Loucy (cell line): ENCODE data around the gene PMCH.

Experiments
- H2AFZ ChIP-seq: fragments of 200-600 bp; sonication (generic); 2 replicates; pipeline ENCODE4 v1.6.0; 2016; ENCODE audit warnings: antibody characterized with exemption, mild to moderate bottlenecking, low read length, moderate library complexity
- H3F3A ChIP-seq: fragments of 200-600 bp; 2 replicates; pipeline ENCODE4 v1.6.0; 2016; ENCODE audit warnings: antibody characterized with exemption, low read depth, mild to moderate bottlenecking
- H3K27me3 ChIP-seq: fragments of 200-600 bp; sonication (generic); 2 replicates; pipeline ENCODE4 v1.6.1; 2014; ENCODE audit warnings: low read length, mild to moderate bottlenecking; ENCODE audit not compliant: insufficient read depth, poor library complexity, severe bottlenecking
- H3K36me3 ChIP-seq: fragments of 200-600 bp; sonication (generic); 2 replicates; pipeline ENCODE4 v1.6.1; 2016; ENCODE audit warnings: low read length; ENCODE audit not compliant: insufficient read depth
- H3K4me1 ChIP-seq: fragments of 200-600 bp; sonication (generic); 2 replicates; pipeline ENCODE4 v1.5.1; 2014; ENCODE audit warnings: low read length, mild to moderate bottlenecking; ENCODE audit not compliant: insufficient read depth, poor library complexity, severe bottlenecking
- H3K4me2 ChIP-seq: fragments of 200-600 bp; sonication (generic); 2 replicates; pipeline ENCODE4 v1.6.0; 2014; ENCODE audit warnings: antibody characterized with exemption, low read length, low read depth, mild to moderate bottlenecking; ENCODE audit not compliant: poor library complexity, severe bottlenecking
- H3K4me3 ChIP-seq: fragments of 200-600 bp; sonication (generic); 2 replicates; pipeline ENCODE4 v1.5.1; 2014; ENCODE audit warnings: low read length, mild to moderate bottlenecking, mixed read lengths; ENCODE audit not compliant: poor library complexity, severe bottlenecking
- H3K79me2 ChIP-seq: fragments of 200-600 bp; sonication (generic); 2 replicates; pipeline ENCODE4 v1.6.1; 2014; ENCODE audit warnings: low read length; ENCODE audit not compliant: insufficient read depth
- H3K9ac ChIP-seq: fragments of 200-600 bp; sonication (generic); 2 replicates; pipeline ENCODE4 v1.6.0; 2014; ENCODE audit warnings: mild to moderate bottlenecking, low read depth, low read length, moderate library complexity; ENCODE audit not compliant: poor library complexity, severe bottlenecking
- H3K9me2 ChIP-seq: fragments of 200-600 bp; sonication (generic); replicated peaks from 2 replicates; pipeline ENCODE4 v1.6.1; 2016; ENCODE audit warnings: low read depth, low read length, mixed read lengths
- H3K9me3 ChIP-seq: fragments of 200-600 bp; sonication (generic); 2 replicates; pipeline ENCODE4 v1.6.1; 2014; ENCODE audit warnings: mild to moderate bottlenecking, antibody characterized with exemption, low read length, low read depth; ENCODE audit not compliant: insufficient read depth
- H4K20me1 ChIP-seq: fragments of 200-600 bp; sonication (generic); 2 replicates; pipeline ENCODE4 v1.6.0; 2014; ENCODE audit warnings: antibody characterized with exemption, low read length, mild to moderate bottlenecking; ENCODE audit not compliant: insufficient read depth, poor library complexity, severe bottlenecking
- CTCF ChIP-seq: fragments of 200-600 bp; sonication (generic); conservative IDR thresholded peaks from 2 replicates; pipeline ENCODE4 v1.5.1; 2014; ENCODE audit warnings: mild to moderate bottlenecking, antibody characterized with exemption, low read length
- EZH2phosphoT487 ChIP-seq: fragments of 200-600 bp; IDR thresholded peaks from 2 replicates; pipeline ENCODE4 v1.6.1; 2018; ENCODE audit warnings: antibody characterized with exemption, mild to moderate bottlenecking, moderate library complexity, borderline replicate concordance

PMCH gene

GRCh38 chr12:102171951-102172350, 25.7 kb downstream of the PMCH start:
- Histone ChIP-seq H3K9me3 (no peaks in the 10 kb centered on the region), H3K4me1 (no peaks in the 10 kb centered on the region), H2AFZ (no peak overlapping the region), H3K79me2 (no peaks in the 10 kb centered on the region), H3K4me2 (no peak overlapping the region), H3K9ac (no peak overlapping the region), H3K4me3 (no peak overlapping the region), H4K20me1 (no peaks in the 10 kb centered on the region), H3K36me3 (peaks cover 32% of the 10 kb centered on the region), H3K9me2 (no peaks in the 10 kb centered on the region), H3F3A (no peaks in the 10 kb centered on the region), H3K27me3 (no peaks in the 10 kb centered on the region)
- no peak for TF ChIP-seq EZH2phosphoT487
- TF ChIP-seq CTCF, result no peak

GRCh38 chr12:102169922-102170621, 27.6 kb downstream of the PMCH start:
- Histone ChIP-seq H3K79me2 (no peaks in the 10 kb centered on the region), H4K20me1 (no peaks in the 10 kb centered on the region), H3K4me3 (no peak overlapping the region), H3K9me3 (no peaks in the 10 kb centered on the region), H3F3A (no peaks in the 10 kb centered on the region), H3K4me1 (no peaks in the 10 kb centered on the region), H3K4me2 (no peak overlapping the region), H3K27me3 (no peaks in the 10 kb centered on the region), H2AFZ (no peak overlapping the region), H3K9me2 (no peaks in the 10 kb centered on the region), H3K36me3 (peaks cover 41% of the 10 kb centered on the region), H3K9ac (no peak overlapping the region)
- TF ChIP-seq EZH2phosphoT487 (no peak), CTCF (peak; percentile 85)

GRCh38 chr12:102167821-102168604, 29.6 kb downstream of the PMCH start:
- Histone ChIP-seq H3K27me3 (no peaks in the 10 kb centered on the region), H4K20me1 (no peaks in the 10 kb centered on the region), H3K4me3 (no peak overlapping the region), H3K9ac (no peak overlapping the region), H3F3A (no peaks in the 10 kb centered on the region), H3K4me1 (no peaks in the 10 kb centered on the region), H3K9me2 (no peaks in the 10 kb centered on the region), H2AFZ (no peak overlapping the region), H3K79me2 (no peaks in the 10 kb centered on the region), H3K9me3 (no peaks in the 10 kb centered on the region), H3K4me2 (no peak overlapping the region), H3K36me3 (peaks cover 33% of the 10 kb centered on the region)
- TF ChIP-seq CTCF (no peak), EZH2phosphoT487 (no peak)
